HEK293 (cell line): ENCODE data around the gene CSGALNACT2.

Source experiments
- CTCF ChIA-PET: fragments of 350-600 bp; formaldehyde crosslinking; extraction: SDS; loops from one replicate; lab custom pipeline; 2021; ENCODE audit warnings: antibody characterized with exemption; lab: Yijun Ruan, JAX
- POLR2A ChIA-PET: fragments of 300-600 bp; formaldehyde crosslinking; extraction: SDS; loops from one replicate; lab custom pipeline; 2020; ENCODE audit warnings: antibody characterized with exemption, inconsistent platforms; lab: Yijun Ruan, JAX
- H3K27ac ChIP-seq: fragments of 200-500 bp; sonication (Bioruptor generic); 2 replicates; pipeline ENCODE4 v1.5.1; 2014; ENCODE audit warnings: low read depth, low read length, control low read depth, inconsistent platforms; ENCODE audit errors: extremely low read depth
- H3K36me3 ChIP-seq, 2 experiments: fragments of 200-500 bp in 1 of 2; sonication (Bioruptor generic) in 1 of 2; 1 replicate in 1 of 2; 2 replicates in 1 of 2; pipeline ENCODE4 v1.5.1; 2014 to 2017; ENCODE audit warnings: inconsistent platforms in 2 of 2, low read length in 2 of 2; ENCODE audit not compliant: control insufficient read depth in 2 of 2, insufficient read depth in 1 of 2
- H3K4me1 ChIP-seq: fragments of 200-500 bp; sonication (Bioruptor generic); 2 replicates; pipeline ENCODE4 v1.5.1; 2014; ENCODE audit warnings: mild to moderate bottlenecking, low read length, inconsistent platforms; ENCODE audit not compliant: control insufficient read depth, insufficient read depth
- H3K4me3 ChIP-seq: 2 replicates; pipeline ENCODE4 v1.5.1; 2011; ENCODE audit warnings: low read depth, mild to moderate bottlenecking, control low read depth, low read length, moderate library complexity
- H3K9me3 ChIP-seq: fragments of 200-500 bp; sonication (Bioruptor generic); 2 replicates; pipeline ENCODE4 v1.5.1; 2014; ENCODE audit warnings: low read depth, low read length, inconsistent platforms; ENCODE audit not compliant: control insufficient read depth, insufficient read depth
- BCL11A ChIP-seq: fragments of 450-650 bp; formaldehyde crosslinking; IDR thresholded peaks from 2 replicates; pipeline ENCODE4 v1.5.1; 2016; ENCODE audit warnings: low read depth, missing biosample characterization, missing genetic modification characterization
- EGR2 ChIP-seq: fragments of 450-650 bp; formaldehyde crosslinking; IDR thresholded peaks from 2 replicates; pipeline ENCODE4 v1.5.1; 2016; ENCODE audit warnings: low read depth, missing biosample characterization, missing genetic modification characterization
- KLF1 ChIP-seq: fragments of 450-650 bp; formaldehyde crosslinking; IDR thresholded peaks from 2 replicates; pipeline ENCODE4 v1.5.1; 2016; ENCODE audit warnings: missing biosample characterization, missing genetic modification characterization
- KLF8 ChIP-seq: fragments of 450-650 bp; formaldehyde crosslinking; IDR thresholded peaks from 2 replicates; pipeline ENCODE4 v1.5.1; 2016; ENCODE audit warnings: missing biosample characterization, missing genetic modification characterization
- KLF9 ChIP-seq: fragments of 450-650 bp; formaldehyde crosslinking; IDR thresholded peaks from 2 replicates; pipeline ENCODE4 v1.5.1; 2016; ENCODE audit warnings: missing biosample characterization, missing genetic modification characterization, low read depth
- MZF1 ChIP-seq: fragments of 450-650 bp; formaldehyde crosslinking; IDR thresholded peaks from 2 replicates; pipeline ENCODE4 v1.5.1; 2017; ENCODE audit warnings: missing biosample characterization, missing genetic modification characterization, borderline replicate concordance
- OSR2 ChIP-seq: fragments of 450-650 bp; formaldehyde crosslinking; IDR thresholded peaks from 2 replicates; pipeline ENCODE4 v1.5.1; 2016; ENCODE audit warnings: missing biosample characterization, missing genetic modification characterization
- SCRT1 ChIP-seq: fragments of 450-650 bp; formaldehyde crosslinking; IDR thresholded peaks from 2 replicates; pipeline ENCODE4 v1.5.1; 2016; ENCODE audit warnings: missing biosample characterization, missing genetic modification characterization, borderline replicate concordance
- SP3 ChIP-seq: fragments of 450-650 bp; formaldehyde crosslinking; IDR thresholded peaks from 2 replicates; pipeline ENCODE4 v1.5.1; 2016; ENCODE audit warnings: missing biosample characterization, missing genetic modification characterization
- ZBTB1 ChIP-seq: fragments of 450-650 bp; formaldehyde crosslinking; IDR thresholded peaks from 2 replicates; pipeline ENCODE4 v1.5.1; 2016; ENCODE audit warnings: missing biosample characterization, missing genetic modification characterization
- ZFHX2 ChIP-seq: fragments of 450-650 bp; formaldehyde crosslinking; conservative IDR thresholded peaks from 2 replicates; pipeline ENCODE4 v1.5.1; 2016; ENCODE audit warnings: missing biosample characterization, missing genetic modification characterization
- ZFP37 ChIP-seq: fragments of 450-650 bp; formaldehyde crosslinking; IDR thresholded peaks from 2 replicates; pipeline ENCODE4 v1.5.1; 2016; ENCODE audit warnings: missing biosample characterization, missing genetic modification characterization
- ZNF114 ChIP-seq: fragments of 450-650 bp; formaldehyde crosslinking; IDR thresholded peaks from 2 replicates; pipeline ENCODE4 v1.5.0; 2017; ENCODE audit warnings: missing biosample characterization, missing genetic modification characterization
- ZNF132 ChIP-seq: fragments of 450-650 bp; formaldehyde crosslinking; IDR thresholded peaks from 2 replicates; pipeline ENCODE4 v1.5.1; 2017; ENCODE audit warnings: missing biosample characterization, missing genetic modification characterization, borderline replicate concordance
- ZNF174 ChIP-seq: fragments of 450-650 bp; formaldehyde crosslinking; IDR thresholded peaks from 2 replicates; pipeline ENCODE4 v1.5.0; 2017; ENCODE audit warnings: missing biosample characterization, mild to moderate bottlenecking, missing genetic modification characterization
- ZNF223 ChIP-seq: fragments of 450-650 bp; formaldehyde crosslinking; IDR thresholded peaks from 2 replicates; pipeline ENCODE4 v1.5.1; 2016; ENCODE audit warnings: missing biosample characterization, missing genetic modification characterization
- ZNF239 ChIP-seq: fragments of 450-650 bp; formaldehyde crosslinking; IDR thresholded peaks from 2 replicates; pipeline ENCODE4 v1.5.1; 2016; ENCODE audit warnings: missing biosample characterization, missing genetic modification characterization
- ZNF394 ChIP-seq: fragments of 450-650 bp; formaldehyde crosslinking; IDR thresholded peaks from 2 replicates; pipeline ENCODE4 v1.5.1; 2016; ENCODE audit warnings: missing biosample characterization, missing genetic modification characterization, mild to moderate bottlenecking, moderate library complexity, borderline replicate concordance
- ZNF560 ChIP-seq: fragments of 450-650 bp; formaldehyde crosslinking; IDR thresholded peaks from 2 replicates; pipeline ENCODE4 v1.5.1; 2017; ENCODE audit warnings: missing biosample characterization, missing genetic modification characterization, borderline replicate concordance
- ZNF561 ChIP-seq: fragments of 450-650 bp; IDR thresholded peaks from 2 replicates; pipeline ENCODE4 v1.5.1; 2018; ENCODE audit warnings: missing biosample characterization, missing genetic modification characterization, borderline replicate concordance
- ZNF621 ChIP-seq: fragments of 450-650 bp; formaldehyde crosslinking; IDR thresholded peaks from 2 replicates; pipeline ENCODE4 v1.5.1; 2017; ENCODE audit warnings: missing biosample characterization, missing genetic modification characterization
- ZNF639 ChIP-seq: fragments of 450-650 bp; formaldehyde crosslinking; IDR thresholded peaks from 2 replicates; pipeline ENCODE4 v1.5.1; 2016; ENCODE audit warnings: missing biosample characterization, missing genetic modification characterization
- ZNF76 ChIP-seq: fragments of 450-650 bp; formaldehyde crosslinking; IDR thresholded peaks from 2 replicates; pipeline ENCODE4; 2016; ENCODE audit warnings: low read depth, missing biosample characterization, missing genetic modification characterization, borderline replicate concordance
- ZNF837 ChIP-seq: fragments of 450-650 bp; formaldehyde crosslinking; IDR thresholded peaks from 2 replicates; pipeline ENCODE4 v1.5.1; 2016; ENCODE audit warnings: missing biosample characterization, missing genetic modification characterization

Gene CSGALNACT2

GRCh38 chr10:43202224-43202656, 64.0 kb downstream of the CSGALNACT2 start (continued):
- no peak for TF ChIP-seq ZNF239 (tag by site-specific recombination)
- TF ChIP-seq ZNF621 (tag by site-specific recombination): no peak
- TF ChIP-seq ZNF837 (tag by site-specific recombination): no peak
- no peak for TF ChIP-seq ZNF394

DNA sequence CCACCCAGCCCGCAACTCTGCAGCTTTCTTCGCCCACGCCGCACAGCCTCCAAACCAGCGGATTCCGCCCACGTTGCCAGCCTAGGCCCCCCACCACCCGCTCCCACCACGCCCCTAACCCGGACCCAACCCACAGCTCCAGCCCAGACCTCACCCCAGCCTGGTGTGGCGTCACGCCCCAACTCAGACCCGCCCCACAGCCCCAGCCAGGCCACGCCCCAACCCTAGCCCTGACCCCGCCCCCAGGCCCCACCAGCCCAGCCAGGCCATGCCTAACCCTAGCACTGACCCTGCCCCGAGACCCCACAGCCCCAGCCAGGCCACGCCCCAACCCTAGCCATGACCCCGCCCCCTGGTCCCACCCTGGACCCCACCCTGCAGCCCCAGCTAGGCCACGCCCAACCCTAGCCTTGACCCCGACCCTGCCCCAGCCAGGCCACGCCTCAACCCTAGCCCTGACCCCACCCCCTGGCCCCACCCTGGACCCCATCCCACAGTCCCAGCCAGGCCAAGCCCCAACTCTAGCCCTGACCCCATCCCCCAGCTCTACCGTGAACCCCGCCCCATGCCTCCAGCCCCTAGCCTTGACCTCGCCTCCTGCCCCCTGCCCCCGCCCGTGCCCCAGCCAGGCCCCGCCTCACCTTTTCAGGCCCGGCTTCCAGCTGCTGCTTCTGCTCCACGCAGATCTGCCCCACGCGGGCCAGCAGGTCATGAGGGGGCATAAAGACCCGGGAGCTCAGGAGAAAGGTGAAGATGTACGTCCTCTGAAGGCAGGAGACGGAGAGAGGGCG, 64.6 kb downstream of the CSGALNACT2 start:
- Histone ChIP-seq H3K36me3 (no peaks in the 10 kb centered on the region), H3K9me3 (no peaks in the 10 kb centered on the region), H3K4me3 (no peak overlapping the region), H3K4me1 (no peaks in the 10 kb centered on the region), H3K27ac (no peak overlapping the region)
- TF ChIP-seq KLF8 (tag by site-specific recombination) (peak; percentile 92), ZNF132 (tag by site-specific recombination) (no peak), KLF9 (tag by site-specific recombination) (0 out of 2 replicates have a peak, but pooled peaks have one; percentile 18), ZNF621 (tag by site-specific recombination) (no peak), KLF1 (tag by site-specific recombination) (peak; percentile 93), EGR2 (tag by site-specific recombination) (no peak), ZFHX2 (tag by site-specific recombination) (peak; percentile 28)
- POLR2A ChIA-PET: no interaction called here
- CTCF ChIA-PET: interaction anchor here (2.3 kb wide), 1 partner anchor 11 kb away, joined by 18 read pairs; no protein-coding TSS in a partner anchor

DNA sequence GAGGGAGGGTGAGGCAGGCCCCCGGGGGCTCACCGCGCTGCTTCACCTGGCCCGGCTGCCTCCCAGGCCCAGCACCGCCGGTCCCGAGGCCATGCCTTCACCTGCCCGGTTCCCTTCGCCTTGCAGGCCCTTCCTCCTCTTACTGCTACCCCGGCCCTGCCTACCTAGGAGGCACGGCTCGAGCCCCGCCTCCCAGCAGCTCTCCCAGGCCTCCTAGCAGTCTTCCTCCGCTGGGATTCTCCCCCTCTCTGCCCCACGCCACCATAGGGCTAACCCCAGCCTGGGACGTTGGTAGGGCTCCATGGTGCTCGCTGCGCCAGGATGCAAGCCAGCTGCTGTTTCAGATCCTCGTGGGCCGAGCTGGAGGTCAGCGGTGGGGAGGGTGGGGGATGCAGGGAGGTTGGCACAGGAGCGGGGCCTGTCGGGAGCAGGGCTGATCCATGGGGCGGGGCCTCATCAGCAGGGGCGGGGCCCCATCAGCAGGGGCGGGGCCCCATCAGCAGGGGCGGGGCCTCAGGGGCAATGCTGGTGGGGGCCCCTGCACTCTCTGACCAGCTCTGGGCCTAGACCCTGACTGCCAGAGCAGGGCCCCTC, 65.3 kb downstream of the CSGALNACT2 start:
- H3K27ac ChIP-seq: no peak overlapping the region
- no peaks in the 10 kb centered on the region for H3K36me3 ChIP-seq
- no peak overlapping the region for H3K4me3 ChIP-seq
- TF ChIP-seq KLF1 (tag by site-specific recombination): peak; percentile 84
- TF ChIP-seq SP3 (tag by site-specific recombination): peak; percentile 31; the same call in 1 of the 2 replicates
- TF ChIP-seq KLF8 (tag by site-specific recombination): peak; percentile 73
- no peak for TF ChIP-seq OSR2 (tag by site-specific recombination)
- ChIA-PET POLR2A (no interaction called here), CTCF (interaction anchor here (0.6 to 3.0 kb wide), 8 partner anchors 9 to 145 kb away, joined by 3 to 21 read pairs (median 6); no protein-coding TSS in a partner anchor)
- no peaks in the 10 kb centered on the region for H3K4me1 ChIP-seq
- H3K9me3 ChIP-seq: no peaks in the 10 kb centered on the region

GRCh38 chr10:43204042-43204942, 66.0 kb downstream of the CSGALNACT2 start:
- no peaks in the 10 kb centered on the region for H3K36me3 ChIP-seq
- POLR2A ChIA-PET: no interaction called here
- no peak overlapping the region for H3K27ac ChIP-seq
- no peaks in the 10 kb centered on the region for H3K4me1 ChIP-seq
- H3K4me3 ChIP-seq: no peak overlapping the region
- H3K9me3 ChIP-seq: no peaks in the 10 kb centered on the region
- CTCF ChIA-PET: interaction anchor here (0.6 to 3.0 kb wide), 15 partner anchors 10 to 255 kb away, joined by 3 to 21 read pairs (median 5); no protein-coding TSS in a partner anchor
- TF ChIP-seq BCL11A (tag by site-specific recombination) (no peak), ZNF114 (tag by site-specific recombination) (no peak), ZNF560 (no peak), SCRT1 (no peak), ZBTB1 (tag by site-specific recombination) (no peak), ZNF561 (tag by site-specific recombination) (no peak), MZF1 (tag by site-specific recombination) (no peak), ZFP37 (no peak), ZNF639 (tag by site-specific recombination) (no peak), ZNF621 (tag by site-specific recombination) (no peak), ZNF174 (tag by site-specific recombination) (no peak), ZNF76 (tag by site-specific recombination) (no peak), ZNF223 (no peak)
